GM06990 (cell line): ENCODE results near the gene CFAP97.

Experiments
- DNase-seq: peaks from one replicate; pipeline ENCODE4 v3.0.0-alpha.2; 2011; ENCODE audit not compliant: insufficient read length; ENCODE audit errors: extremely low read depth
- H3K27me3 ChIP-seq: replicated peaks from 2 replicates; pipeline ENCODE4 v1.6.0; 2011; ENCODE audit warnings: low read length; ENCODE audit not compliant: control insufficient read depth, insufficient read depth
- H3K36me3 ChIP-seq: 2 replicates; pipeline ENCODE4 v1.5.1; 2011; ENCODE audit warnings: low read length; ENCODE audit not compliant: control insufficient read depth, insufficient read depth
- H3K4me3 ChIP-seq: replicated peaks from 2 replicates; pipeline ENCODE4 v1.5.1; 2011; ENCODE audit warnings: low read depth, mild to moderate bottlenecking, control low read depth, low read length
- CTCF ChIP-seq: IDR thresholded peaks from 2 replicates; pipeline ENCODE4 v1.5.1; 2011; ENCODE audit warnings: low read length, control low read depth, mild to moderate bottlenecking, inconsistent platforms; ENCODE audit not compliant: insufficient read depth, poor library complexity, severe bottlenecking

CFAP97 gene

GRCh38 chr4:185142564-185142911, 61.3 kb downstream of the CFAP97 start:
- Histone ChIP-seq H3K36me3 (peaks cover 8% of the 10 kb centered on the region), H3K4me3 (peak overlapping the region; percentile 76), H3K27me3 (no peaks in the 10 kb centered on the region)
- no peak for TF ChIP-seq CTCF
- DNase-seq: no peak

DNA sequence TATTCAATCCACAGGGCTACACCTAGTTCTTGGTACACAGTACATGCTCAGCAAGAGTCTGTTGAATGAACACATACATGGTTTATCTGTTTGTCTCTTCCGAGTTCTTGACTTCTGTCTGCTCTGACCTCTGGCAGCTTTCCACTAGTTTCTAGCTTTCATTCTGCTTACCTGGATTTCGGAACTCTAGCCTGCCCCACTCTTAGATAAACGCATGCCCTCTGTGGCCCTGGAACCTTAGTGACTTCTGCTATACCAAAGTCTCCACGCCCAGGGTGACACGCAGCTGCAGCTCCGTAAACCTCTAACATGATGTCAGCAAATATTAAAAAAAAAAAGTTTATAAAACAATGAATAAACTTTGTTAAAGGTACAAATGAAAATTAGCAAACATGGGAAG, 62.0 kb downstream of the CFAP97 start:
- DNase-seq: no peak
- Histone ChIP-seq H3K27me3 (no peaks in the 10 kb centered on the region), H3K36me3 (peaks cover 8% of the 10 kb centered on the region), H3K4me3 (no peak overlapping the region)
- no peak for TF ChIP-seq CTCF

DNA sequence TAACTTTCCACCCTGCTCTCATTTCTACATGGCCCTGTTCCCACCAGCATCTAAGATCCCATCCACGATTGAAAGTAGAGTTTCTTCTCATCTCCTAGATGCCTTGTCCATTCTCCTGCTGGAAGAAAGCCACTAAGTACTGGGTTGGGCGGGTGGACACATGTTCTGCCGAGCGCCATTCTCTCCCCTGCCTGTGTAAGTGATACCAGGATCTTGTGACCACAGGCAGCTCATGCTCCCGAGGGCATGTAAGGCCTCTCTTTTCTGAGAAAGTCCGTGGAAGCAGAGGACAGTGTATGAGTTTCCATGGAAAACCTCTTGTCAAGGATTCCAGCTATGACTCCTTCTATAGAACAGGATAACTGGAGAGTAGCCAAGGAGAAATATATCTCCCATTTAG, 64.1 kb downstream of the CFAP97 start:
- Histone ChIP-seq H3K27me3 (no peaks in the 10 kb centered on the region), H3K36me3 (peaks cover under 1% of the 10 kb centered on the region; the same call in 1 of the 2 replicates), H3K4me3 (no peak overlapping the region)
- no peak for DNase-seq
- TF ChIP-seq CTCF: no peak

DNA sequence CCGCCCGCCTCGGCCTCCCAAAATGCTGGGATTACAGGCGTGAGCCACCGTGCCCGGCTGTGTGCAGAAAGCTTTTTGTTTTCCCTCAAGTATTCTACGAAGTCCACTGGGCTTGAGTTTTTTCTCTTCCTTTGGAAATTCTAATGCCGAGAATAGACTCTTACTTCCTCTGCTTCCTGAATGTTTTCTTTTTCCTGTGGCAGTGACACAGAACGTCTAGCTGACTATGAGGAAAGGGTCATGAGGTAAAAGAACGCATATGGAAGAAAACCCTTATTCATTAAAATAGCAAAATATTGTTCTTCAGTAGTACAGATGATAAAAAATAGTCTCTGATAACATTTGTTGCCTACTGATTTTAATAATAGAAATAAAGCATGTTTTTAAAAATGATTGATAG, 65.6 kb downstream of the CFAP97 start:
- no peak for TF ChIP-seq CTCF

GRCh38 chr4:185137233-185137925, 66.4 kb downstream of the CFAP97 start:
- no peaks in the 10 kb centered on the region for H3K36me3 ChIP-seq
- TF ChIP-seq CTCF: no peak

More for the DNA sequence above, 65.6 kb downstream of the CFAP97 start:
- Histone ChIP-seq H3K4me3 (no peak overlapping the region), H3K36me3 (no peaks in the 10 kb centered on the region), H3K27me3 (no peaks in the 10 kb centered on the region)
- DNase-seq: no peak

GRCh38 chr4:185134307-185134869, 69.4 kb downstream of the CFAP97 start:
- no peak for DNase-seq
- TF ChIP-seq CTCF: peak; percentile 65

More at GRCh38 chr4:185137233-185137925, 66.4 kb downstream of the CFAP97 start:
- H3K4me3 ChIP-seq: no peak overlapping the region
- no peaks in the 10 kb centered on the region for H3K27me3 ChIP-seq
- DNase-seq: no peak

More at GRCh38 chr4:185134307-185134869, 69.4 kb downstream of the CFAP97 start:
- Histone ChIP-seq H3K4me3 (no peak overlapping the region), H3K27me3 (no peaks in the 10 kb centered on the region), H3K36me3 (no peaks in the 10 kb centered on the region)
